Embryonic facial prominence (tissue), 1 donor: ENCODE measurements around the gene GLOD4.
A peak's percentile ranks its signal among the peaks of the same experiment; 100 is the strongest.
"Not testable (repeated sequence)": the region's sequence is repeated elsewhere in the genome, so short reads cannot be mapped to it uniquely, and the experiment has no call there.

ENCODE experiments used
- DNase-seq: peaks from one replicate; pipeline ENCODE4 v3.0.0-alpha.2; 2016; ENCODE audit errors: extremely low spot score

GLOD4 gene, protein sequence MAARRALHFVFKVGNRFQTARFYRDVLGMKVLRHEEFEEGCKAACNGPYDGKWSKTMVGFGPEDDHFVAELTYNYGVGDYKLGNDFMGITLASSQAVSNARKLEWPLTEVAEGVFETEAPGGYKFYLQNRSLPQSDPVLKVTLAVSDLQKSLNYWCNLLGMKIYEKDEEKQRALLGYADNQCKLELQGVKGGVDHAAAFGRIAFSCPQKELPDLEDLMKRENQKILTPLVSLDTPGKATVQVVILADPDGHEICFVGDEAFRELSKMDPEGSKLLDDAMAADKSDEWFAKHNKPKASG

DNA sequence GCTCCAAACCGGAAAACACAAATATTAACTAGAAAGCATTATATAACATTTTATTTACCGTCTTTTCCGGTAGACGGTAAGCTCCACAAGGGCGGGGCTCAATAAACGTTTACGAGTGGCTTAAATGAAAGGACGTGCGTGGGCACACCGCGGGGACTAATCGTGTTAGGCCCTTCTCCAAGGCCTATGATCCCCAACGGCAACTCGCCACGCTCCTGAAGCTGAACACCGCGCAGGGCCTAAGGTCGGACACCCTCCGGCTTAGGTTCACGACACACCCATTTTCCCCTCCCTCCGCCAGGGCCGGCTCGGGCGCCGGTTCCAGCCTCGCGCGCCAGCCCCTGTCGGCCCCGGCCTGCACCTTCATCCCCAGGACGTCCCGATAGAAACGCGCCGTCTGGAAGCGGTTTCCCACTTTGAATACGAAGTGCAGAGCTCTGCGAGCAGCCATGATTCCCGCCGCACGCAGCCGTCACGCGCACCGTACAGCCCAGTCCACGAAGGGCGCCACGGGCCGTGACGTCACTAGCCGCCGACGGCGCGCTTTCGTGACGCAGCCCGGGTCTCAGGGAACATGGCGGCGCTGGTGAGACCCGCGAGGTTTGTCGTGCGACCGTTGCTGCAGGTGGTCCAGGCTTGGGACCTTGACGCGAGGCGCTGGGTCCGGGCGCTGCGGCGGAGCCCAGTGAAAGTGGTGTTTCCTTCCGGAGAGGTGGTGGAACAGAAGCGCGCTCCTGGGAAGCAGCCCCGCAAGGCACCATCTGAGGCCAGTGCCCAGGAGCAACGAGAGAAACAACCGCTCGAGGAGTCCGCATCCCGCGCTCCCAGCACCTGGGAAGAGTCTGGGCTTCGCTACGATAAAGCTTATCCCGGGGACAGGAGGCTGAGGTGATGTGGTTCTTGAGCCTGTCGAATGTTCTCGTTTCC lies at the start of gene GLOD4, which contains the start of gene MRM3:
TSS of gene GLOD4 (minus strand) at position 476 of the 927 bp plus-strand sequence. CDS start at position 451, 25 bp downstream.
TSS of gene MRM3 (plus strand) at position 549 of the 927 bp plus-strand sequence. CDS start at position 575, 26 bp downstream.
- DNase-seq, result peak; percentile 66

DNA sequence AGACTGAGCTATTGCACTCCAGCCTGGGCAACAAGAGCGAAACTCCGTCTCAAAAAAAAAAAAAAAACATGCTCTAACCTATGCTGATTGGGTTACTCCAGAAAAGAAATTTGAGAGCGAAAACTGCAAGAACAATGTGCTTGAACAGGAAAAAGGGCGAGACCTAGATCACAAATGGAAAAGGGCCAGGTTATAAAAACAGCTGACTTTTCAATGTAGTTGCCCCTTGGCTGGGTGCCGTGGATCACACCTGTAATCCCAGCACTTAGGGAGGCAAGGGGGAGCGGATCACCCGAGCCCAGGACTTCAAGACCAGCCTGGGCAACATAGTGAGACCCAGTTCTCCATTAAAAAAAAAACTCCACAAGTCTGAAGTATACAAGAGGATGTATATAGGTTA lies 48.9 kb upstream of the GLOD4 start:
- no peak for DNase-seq

DNA sequence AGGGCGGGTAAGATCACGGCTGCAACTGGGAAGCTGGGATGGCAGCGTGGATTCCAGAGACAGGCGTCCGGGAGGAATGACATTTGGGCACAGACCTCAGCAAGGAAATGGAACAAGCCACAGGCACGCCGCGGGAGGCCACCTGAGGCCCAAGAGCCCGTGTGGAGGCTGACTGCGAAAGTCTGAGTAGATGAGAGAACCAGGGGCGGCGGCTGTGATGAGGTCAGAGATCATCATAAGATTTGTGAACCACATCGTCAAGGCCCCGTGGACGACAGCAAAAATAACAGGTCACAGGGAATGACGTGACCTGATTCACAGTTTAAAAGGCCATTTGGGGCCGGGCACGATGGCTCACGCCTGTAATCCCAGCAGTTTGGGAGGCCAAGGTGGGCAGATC lies 48.3 kb upstream of the GLOD4 start:
- no peak for DNase-seq

DNA sequence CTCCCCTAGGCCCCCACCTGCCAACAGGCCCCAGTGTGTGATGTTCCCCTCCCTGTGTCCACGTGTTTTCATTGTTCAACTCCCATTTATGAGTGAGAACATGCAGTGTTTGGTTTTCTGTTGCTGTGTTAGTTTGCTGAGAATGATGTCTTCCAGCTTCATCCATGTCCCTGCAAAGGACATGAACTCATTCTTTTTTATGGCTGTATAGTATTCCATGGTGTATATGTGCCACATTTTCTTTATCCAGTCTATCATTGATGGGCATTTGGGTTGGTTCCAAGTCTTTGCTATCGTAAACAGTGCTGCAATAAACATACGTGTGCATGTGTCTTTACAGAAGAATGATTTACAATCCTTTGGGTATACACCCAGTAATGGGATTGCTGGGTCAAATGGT lies 47.5 kb upstream of the GLOD4 start:
- DNase-seq, result not testable (repeated sequence)

DNA sequence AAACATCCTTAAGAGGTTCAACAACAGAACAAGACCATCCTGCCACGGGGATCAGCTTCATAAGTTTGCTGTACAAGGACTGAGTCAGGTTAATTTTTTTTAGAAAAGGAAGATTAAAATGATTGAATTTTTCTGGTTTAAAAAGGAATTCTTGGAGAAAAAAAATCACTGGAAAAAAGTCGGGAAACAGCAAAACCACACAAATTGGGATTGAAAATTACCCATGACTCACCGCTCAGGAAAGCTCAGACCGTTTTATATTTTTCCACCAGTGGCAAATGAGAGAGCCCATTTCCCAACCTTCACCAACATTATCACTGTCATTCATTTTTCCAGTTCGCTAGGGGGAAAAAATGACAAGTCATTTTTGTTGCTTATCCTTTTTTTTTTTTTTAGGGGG lies 46.7 kb upstream of the GLOD4 start:
- DNase-seq, result no peak

DNA sequence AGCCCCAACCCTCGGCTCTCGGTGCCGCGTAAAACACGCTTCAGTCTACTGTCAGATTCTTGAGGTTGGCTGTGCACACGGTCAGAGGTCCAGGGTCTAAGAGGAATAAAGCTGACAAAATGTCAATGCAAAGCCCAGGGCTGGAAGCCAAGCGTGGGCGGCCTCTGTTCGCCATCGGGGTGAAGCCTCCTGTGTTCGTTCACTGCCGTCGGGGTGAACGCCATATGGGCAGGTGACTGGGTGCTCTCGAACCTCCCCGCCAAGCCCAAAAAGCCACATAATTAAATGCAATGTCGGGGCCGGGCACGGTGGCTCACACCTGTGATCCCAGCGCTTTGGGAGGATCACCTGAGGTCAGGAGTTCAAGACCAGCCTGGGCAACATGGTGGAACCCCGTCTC lies 44.7 kb upstream of the GLOD4 start:
- DNase-seq, result no peak

DNA sequence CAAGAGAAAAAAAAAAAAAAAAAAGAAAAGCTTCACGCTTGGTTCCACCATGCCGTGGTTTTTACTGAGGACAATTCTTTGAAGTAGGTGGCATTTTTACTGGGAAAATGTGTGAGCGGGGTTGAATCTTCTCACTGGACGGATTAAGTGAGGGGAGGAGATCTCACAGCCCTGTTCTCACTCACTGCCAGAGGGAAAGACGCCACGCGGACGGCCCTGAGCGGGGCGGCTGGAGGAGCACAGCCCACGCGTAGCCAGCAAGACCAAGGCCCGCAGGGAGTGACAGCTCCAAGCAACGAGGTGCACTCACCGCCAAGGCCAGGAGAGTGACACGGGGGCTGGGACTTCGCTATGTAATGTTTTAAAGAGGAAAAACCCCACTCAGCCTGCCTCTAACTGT lies 43.1 kb upstream of the GLOD4 start:
- DNase-seq, result no peak

DNA sequence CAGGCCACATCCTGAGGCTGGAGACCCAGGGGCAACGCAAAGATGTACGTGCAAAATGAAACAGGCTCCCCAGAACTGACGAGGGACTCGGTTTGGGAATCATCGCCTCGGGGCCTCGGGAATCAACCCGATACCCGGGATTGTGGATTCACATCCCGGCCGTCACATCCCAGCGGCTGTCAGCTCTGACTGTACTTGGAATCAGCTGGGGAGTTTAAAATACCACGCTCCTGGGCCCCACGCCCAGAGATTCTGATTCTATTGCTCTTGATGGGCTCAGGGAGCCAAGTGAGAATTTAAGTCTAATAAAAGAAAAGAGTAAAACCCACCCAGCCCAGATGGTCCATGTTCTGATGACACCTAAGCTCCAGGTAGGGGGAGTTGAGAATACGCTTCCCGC lies 42.3 kb upstream of the GLOD4 start:
- no peak for DNase-seq

DNA sequence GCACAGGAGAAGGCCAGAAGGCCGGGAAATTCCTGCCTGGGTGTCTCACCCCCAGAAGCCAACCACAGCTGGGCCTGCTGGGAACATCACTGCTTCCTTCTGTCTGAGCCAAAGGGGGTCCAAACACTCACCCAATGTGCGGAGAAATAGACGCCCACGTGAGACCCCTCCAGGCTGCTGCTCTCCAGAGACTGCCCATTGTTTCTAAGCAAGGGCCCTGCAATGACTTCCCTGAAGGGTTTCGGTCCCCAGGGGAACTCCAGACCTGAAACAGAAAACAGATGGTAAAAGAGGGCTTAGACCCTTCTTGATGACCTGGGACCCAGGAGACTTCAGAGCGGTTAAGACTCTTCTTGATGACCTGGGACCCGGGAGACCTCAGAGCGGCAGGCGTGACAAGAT lies 41.4 kb upstream of the GLOD4 start:
- no peak for DNase-seq

DNA sequence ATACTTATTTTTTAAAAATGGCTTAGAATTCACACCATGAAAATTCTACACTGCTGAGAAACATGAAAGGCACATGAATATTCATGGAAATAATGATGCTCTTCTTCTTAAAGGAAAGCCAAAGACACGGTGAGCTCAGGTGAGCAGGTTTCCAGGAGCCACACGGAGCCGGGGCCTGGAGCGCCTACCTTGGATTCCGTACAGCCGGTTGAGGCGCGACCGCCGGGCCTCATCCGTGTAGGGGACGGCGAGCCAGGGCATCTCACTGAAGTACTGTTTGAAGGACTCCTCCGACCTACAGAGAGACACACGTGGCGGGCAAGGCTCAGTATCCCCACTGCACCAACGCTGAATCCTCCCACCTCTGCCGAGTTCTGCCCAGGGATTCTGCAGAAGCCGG lies 37.2 kb upstream of the GLOD4 start:
- DNase-seq, result no peak

DNA sequence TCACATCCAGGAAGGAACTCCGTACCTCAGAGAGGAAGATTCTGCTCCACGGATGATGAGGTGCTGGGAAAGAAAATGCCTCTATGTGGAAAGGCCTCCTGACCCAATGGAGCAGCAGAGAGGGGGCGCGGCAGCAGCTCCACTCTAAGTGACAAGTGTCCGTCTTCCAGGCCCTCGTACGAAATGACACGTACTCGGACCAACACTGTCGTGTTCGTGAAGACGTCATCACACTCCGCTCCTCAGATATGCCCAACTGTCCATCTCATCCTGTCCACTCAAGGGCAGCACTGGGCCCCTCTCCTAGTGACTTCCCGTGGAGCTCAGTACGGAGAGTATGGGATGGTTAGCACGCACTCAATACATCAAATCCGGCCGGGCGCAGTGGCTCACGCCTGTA lies 32.3 kb upstream of the GLOD4 start:
- DNase-seq, result no peak

DNA sequence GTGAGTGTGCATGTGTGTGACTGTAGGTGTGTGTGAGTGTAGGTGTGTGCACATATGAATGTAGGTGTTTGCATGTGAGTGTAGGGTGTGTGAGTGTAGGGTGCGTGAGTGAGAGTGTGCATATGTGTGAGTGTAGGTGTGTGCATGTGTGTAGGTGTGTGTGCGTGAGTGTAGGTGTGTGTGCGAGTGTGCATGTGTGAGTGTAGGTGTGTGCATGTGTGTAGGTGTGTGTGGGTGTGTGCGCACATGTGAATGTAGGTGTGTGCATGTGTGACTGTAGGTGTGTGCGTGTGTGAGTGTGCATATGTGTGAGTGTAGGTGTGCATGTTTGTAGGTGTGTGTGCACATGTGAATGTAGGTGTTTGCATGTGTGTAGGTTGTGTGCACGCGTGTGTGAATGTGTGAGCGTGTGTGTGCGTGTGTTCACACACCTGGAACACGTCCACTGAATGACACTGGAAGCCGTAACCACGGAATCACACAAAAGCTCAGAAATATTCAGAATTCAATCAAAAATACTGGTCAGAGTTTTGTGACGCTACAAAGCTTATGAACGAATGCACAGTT lies 30.6 kb upstream of the GLOD4 start:
- no peak for DNase-seq

DNA sequence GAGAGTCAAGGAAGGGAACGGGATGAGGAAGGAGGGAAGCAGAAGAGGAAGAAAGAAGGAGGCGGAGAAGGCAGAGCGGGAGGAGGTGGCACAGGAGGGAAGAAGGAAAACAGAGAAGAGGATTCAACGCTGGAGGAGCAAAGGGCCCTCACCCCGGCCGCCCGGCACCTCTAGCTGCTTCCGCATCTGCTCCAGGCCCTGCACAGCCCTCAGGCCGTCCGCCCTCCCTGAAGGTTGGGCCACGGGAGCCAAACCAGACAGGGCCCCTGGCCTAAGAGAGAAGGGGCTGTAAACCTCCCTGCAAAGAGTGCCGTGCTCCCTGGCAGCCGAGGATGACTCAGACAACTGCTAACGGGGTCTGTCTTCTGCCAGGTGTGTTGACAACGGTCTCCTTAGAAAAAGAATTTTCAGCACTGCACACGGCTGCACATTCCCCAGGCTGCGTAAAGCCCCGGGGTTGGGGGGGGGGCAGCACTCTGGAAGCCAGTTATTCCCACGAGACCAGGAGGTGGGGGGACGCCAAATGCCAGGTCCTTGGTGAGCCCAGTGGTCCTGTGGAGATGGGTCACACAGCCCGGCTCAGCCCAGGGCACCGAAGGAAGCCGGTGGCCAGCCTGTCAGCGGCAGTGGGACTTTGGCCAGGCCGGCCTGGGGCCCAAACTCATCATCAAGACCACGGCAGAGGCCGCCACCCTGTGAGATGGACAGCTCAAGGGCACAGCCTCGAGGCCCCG lies 29.1 kb upstream of the GLOD4 start:
- no peak for DNase-seq

DNA sequence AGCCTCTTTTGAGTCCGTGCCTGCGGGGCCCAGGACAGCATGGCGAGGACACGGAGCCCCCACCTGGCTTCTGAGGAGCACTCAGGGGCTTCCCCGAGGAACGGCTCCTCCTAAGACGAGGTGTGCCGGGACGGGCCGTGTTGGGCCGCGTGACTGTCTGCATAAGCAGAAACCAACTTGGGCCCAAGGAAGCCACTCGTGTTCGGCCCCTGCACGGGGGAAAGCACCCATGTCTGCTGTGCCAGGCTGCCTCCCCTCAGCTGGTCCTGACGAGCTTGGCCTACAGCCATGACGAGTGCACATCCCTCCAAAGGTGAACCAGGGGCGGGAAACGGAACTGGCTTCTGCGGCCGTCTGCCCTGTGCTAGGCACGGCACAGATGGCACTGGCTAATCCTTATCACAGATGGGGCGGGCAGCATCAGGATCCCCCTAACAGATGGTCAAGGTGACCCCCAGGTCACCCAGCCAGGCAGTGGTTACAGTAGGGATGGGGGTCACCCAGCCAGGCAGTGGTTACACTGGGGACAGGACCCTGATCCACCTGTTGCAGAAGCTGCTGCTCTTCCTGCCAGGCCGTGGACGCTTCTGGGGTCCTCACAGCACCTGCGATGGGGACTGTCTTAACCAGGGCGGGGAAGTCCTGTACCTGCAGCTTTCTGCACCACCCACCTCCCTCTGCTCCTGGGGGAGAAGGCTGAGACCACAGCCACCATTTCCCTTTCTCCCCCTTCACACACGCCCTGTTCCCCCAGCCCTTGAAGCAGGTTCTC lies 25.6 kb upstream of the GLOD4 start:
- no peak for DNase-seq

DNA sequence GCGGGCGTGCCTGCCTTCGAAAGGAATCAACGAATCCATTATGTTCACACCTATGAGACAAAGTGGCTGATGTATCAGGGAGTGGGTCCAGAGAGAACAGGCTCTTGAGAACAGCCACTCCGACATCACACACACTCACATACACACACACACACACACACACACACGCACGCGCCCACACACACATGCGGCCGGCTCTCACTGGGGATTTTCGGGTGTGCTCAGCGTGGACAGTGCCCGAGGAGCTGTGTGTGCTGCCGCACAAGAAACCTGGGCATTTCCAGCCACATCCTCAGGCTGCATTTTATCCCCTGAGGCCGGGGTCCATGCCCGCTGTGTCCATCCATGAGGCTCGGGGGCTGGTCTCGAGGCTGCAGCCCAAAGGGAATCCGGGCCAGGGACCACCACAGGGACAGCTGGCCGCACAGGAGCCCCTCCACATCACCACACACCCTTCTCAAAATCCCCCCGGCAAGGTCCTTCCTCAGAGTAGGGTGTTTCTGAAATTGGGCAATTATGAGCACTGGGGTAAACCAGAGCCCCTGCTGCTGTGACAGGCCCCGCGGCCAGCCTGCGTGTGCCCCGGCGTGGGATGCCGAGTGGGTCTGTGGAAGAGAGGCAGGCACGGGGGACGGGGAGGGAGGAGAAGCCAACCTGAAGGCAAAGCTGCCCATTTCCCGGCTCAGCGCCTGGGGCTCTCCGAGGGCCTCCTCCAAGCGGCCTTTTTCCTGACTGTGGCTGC lies 24.9 kb upstream of the GLOD4 start:
- DNase-seq, result no peak

DNA sequence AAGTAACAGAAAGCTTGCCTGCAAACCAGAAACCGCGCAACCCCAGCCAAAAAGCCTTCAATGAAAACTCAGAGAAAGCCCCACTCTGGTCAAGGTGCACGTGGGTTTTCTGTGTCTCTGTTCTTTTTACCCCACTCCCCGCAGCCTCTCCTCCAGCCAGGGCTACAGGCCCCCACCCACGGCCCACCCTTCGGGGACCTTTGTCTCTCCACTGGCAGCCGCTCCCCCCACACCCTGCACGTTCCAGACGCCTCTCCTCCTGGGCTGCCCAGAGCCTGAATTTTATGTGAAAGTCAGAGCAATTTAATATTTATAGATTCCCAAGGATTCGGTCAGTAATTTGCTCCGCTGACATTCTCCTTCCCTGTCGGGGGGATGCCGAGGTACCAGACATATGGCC lies 24.3 kb upstream of the GLOD4 start:
- DNase-seq, result no peak

DNA sequence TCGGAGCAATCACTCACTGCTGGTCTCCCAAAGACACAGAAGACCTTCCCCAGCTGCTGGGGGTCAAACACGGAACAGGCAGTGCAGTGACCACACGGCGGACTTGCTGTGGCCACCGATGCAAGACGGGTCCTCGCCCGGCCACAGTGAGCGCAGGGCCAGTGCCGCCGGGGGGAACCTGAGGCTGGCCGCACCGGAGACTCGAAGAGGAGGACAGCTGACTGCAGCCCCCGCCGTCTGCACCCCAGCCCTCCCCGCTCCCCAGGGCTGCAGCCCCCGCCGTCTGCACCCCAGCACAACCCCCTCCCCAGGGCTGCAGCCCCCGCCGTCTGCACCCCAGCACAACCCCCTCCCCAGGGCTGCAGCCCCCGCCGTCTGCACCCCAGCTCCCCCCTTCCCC lies 23.8 kb upstream of the GLOD4 start:
- DNase-seq, result not testable (repeated sequence)

DNA sequence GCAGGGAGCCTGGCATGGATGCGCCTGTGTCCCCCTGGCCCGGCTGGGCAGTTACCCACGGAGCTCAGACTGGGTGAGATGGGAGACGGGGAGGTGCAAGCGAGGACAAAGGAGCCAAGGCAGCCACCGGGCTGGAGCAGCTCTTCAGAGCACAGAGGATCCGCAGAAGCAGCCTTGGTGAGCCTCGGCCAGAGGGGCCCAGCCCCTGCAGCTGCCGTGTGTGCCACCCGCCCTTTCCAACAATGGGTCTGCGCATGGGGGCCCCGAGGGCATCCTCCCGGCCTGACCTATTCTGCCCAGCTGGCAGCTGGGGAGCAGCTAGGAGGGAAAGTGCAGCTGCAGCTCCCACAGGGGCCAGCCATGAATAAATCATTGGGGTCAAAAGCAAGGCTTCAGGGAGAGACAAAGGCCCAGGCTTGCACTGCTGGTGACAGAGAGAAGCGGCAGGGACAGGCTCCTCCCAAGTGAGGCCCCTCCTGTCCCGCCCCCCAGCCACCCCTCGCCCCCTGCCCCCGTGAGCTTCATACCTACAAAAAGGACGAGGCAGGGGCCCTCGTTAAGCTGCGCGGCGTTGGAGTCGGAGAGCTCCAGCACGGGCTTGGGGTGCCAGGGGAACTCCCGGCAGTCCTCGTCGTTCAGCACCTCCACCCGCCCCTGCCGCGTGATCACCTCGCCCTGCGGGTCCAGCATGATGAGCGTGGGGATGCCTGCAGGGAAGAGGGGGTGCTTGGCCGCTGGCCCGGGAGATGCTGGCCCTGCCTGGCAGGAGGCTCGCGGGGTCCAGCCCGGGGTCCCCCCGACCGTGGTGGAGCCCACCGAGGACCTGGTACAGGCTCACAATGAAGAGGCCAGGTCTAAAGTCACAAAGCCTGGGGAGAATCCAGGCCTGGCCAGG lies 22.7 kb upstream of the GLOD4 start:
- DNase-seq, result no peak
